Brain pericyte (primary cell): ENCODE measurements around the gene ARHGAP12.
A peak's percentile ranks its signal among the peaks of the same experiment; 100 is the strongest.
"Not testable (repeated sequence)": the region's sequence is repeated elsewhere in the genome, so short reads cannot be mapped to it uniquely, and the experiment has no call there.

Experiments used
- DNase-seq: peaks from one replicate; pipeline ENCODE4 v3.0.0-alpha.2; 2012; ENCODE audit warnings: low read depth, low spot score

ARHGAP12 gene

DNA sequence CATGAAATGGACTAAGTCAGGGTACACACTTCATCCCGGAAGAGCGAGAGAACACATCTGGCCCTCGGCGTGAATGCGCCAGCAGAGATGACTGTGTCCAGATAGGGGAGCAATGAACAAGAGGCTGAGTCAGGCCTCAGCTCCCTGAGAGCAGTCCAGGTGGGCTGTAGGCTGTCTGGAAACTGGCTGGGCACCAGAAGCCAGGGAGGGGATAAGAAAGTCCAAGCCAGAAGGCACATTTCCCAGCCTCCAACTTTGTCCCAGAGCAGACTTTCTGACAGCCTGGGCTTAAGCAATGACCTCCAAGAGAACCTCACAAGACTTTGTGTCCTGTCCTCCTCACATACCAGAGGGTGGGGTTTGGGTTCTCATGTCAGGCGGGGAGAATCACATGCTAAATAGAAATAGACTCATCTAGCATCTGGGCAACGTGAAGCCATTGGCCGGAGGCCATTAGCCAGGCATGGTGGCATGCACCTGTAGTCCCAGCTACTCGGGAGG lies 157.2 kb downstream of the ARHGAP12 start:
- DNase-seq: no peak

DNA sequence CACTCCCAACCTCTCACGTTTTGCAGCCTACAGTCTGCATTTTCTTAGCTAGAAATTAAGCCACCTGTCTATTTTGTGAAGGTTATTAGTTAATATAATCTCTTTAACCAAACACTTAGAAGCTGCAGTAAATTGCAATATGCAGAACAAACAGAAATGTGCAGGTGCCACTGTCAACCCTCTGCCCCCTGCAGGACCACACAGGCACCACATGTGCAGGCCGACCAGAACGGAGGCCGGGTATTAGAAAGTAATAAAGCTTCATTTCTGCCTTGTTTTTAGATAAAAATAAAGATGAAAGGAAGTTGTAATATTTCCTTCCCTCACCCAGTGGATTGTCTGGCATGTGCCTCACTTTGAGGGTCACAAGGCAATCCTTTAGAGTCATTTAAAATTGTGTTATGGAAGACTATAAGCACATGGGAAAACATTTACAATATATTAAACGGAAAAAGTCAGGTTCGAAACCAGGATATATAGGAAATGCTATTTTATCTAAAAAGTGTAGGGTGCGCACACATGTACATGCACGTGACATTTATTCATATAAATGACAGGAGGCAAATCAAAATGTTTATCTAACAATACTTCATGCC lies 158.2 kb downstream of the ARHGAP12 start:
- no peak for DNase-seq

DNA sequence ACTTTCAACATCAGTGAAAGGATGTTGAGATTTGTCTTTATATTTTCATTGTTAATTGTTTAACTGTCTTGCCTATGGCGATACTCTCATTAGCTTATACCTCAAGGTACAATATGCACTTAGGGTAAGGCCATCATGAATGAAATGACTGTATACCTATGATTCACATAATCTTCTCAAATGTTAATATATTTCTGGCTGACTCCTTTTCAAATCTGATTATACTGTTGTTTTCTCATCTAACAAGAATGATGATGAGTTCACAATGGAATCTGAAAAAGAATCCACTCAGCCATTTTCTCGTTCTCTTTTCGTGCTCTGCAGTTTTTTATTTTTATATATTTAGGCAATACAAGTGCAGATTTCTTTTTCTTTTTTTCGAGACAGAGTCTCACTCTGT lies 159.1 kb downstream of the ARHGAP12 start:
- no peak for DNase-seq

DNA sequence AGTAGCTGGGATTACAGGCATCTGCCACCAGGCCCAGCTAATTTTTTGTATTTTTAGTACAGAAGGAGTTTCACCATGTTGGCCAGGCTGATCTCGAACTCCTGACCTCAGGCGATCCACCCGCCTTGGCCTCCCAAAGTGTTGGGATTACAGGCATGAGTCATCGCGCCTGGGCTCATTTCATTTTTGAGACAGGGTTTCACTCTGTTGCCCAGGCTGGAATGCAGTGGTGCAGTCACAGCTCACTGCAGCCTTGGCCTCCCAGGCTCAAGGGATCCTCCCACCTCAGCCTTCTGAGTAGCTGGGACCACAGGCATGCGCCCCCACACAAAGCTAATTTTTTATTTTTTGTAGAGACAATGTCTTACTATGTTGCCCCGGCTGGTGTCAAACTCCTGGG lies 159.7 kb downstream of the ARHGAP12 start:
- DNase-seq: not testable (repeated sequence)

DNA sequence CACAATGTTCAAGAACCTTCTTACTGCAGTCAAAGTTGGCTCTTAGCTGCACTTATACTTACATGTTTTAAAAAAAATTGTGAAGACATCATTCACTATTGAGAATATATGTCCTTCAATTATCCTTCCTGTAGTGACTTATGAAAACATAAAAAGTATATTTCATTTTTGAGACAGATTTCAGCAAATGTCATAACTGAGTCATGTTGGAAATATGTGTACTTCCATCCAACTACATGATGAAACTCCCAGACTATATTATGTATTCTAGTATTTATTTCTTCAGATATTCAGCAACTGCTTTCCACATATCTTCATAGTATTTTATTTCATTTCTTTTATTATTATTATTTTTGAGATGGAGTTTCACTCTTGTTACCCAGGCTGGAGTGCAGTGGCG lies 160.2 kb downstream of the ARHGAP12 start:
- no peak for DNase-seq

DNA sequence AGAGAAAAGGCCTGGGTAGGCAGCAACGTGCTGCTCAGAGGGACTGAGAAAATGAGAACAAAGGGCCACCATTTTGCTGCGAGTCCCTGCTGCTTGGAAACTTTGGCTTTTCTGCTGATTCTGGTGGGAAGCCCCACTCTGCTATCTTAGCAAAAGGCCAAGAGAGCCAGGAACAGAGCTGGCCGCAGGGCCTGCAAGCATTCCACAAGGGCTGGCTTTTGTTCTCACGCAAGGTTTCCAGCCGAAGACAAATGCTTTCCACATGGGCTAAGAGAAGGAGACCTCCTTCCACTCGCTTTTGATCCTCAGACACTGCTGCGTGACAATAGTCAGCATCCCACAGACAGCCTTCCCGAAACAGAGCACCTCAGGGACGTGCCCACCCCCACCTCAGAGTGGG lies 163.1 kb downstream of the ARHGAP12 start:
- no peak for DNase-seq

DNA sequence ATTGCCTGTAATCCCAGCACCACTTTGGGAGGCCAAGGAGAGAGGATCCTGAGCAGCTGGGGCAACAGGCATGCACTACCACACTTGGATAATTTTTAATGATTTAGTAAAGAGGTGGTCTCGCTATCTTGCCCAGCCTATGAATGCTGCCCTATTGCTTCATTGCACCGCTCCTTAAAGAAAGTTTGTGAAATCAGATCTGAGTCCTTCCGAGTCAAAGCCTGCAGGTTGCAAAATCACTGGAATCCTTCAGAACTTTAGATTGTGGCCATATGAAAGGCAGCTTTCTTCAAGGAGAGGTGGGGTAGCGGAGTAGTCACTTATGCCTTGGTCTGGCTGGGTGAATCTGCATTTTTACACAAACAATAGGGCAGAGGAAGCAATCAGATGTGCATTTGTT lies 166.3 kb downstream of the ARHGAP12 start:
- no peak for DNase-seq

DNA sequence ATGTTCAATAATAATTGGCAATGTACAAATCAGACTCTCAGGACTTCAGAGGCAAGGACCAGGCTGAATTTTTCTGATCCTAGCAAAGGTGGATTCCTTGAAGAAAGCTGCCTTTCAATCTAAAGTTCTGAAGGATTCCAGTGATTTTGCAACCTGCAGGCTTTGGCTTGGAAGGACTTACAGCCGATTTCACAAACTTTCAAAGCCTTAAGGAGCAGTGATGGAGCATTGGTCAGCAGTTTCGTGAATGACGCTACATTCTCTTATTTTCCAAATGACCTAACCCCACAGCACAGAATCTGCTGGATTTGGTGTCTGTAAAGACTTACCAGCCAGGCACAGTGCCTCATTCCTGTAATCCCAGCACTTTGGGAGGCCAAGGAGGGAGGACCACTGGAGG lies 167.5 kb downstream of the ARHGAP12 start:
- DNase-seq: no peak

DNA sequence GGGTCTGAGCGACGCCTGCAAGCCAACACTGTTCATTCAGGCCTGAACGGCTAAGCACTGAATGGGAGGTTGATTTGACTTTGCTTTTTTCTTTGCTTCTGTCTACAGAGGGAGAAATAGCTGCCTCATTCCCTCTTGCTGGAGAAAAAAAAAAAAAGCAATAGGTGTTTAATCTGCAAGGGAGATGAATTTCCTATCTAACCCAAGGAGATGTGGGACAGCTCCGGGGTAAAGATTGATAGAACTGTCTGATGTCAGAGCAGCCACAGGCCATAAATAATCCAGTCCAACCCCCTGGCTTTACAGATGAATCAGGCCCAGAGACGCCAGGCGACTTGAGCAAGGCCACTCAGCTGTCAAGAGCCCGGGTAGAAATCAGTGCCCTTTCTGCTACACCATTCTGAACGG lies 168.0 kb downstream of the ARHGAP12 start:
- DNase-seq: no peak

DNA sequence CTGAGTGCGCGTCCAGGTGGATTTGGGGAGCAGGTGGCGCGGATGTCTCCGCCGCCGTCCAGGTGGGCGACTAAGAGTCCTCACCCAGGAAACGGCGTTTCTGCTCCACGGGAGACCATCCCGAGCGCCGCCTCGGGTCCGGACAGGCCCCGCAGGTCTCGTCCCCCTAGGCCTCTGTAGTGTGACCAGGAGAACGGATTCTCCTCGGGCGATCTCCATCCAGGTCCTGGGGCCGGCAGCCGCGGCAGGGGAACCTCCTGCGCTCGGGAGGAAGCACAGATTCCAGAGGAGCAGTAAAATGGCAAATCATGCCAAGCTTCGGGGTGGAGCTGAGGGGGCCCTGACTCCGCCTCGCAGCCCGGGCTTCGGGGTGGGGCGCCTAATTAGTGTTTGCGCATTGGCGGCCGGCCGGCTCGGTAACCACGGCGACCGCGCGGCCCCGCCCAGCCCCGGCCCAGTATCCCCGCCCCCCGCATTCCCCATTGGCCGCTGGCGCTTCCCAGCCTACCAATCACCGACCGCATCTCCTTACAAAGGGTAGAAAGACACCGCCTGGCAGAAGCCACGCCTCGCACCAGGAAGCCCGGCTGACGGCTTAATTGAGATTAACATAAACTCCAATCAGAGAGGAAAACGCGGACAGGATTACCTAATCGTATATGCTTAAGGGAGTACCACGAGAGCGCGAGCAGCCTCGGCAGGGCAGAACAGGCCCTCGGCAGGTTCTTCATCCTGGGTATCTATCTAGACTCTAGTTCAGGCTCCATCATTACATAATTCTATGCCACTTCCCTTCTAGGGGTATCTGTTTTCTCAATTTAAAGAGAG lies 168.6 kb downstream of the ARHGAP12 start:
- peak; percentile 86 for DNase-seq

DNA sequence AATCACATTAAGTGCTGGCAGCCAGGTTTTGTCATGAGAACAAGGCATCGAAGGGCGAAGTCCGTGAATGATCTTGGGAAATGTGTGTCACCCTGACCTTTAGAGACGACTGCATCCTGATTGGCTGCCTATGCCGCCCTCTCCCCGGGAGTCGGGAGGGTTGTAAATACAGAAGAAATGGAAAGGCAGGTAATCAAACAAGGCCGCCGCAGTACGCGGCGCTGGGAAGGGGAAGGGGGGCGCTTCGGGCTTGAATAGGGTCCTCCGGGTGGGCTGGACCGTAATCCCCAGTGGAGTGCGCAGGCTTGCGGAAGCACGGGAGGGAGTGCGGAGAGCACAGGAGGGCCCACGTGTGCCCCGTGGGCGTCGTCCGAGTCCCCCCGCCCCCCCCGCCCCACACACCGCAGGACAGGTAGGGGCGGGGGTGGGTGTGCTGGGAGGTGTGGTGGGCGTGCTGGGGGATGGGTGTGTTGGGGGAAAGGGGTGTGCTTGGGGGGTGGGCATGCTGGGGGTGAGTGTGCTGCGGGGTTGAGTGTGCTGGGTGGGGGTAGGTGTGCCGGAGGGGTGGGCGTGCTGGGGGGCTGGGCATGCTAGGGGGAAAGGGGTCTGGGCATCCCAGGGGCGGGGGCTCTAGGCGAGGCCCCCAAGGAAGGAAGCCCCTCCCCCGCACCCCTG lies 169.4 kb downstream of the ARHGAP12 start:
- no peak for DNase-seq

DNA sequence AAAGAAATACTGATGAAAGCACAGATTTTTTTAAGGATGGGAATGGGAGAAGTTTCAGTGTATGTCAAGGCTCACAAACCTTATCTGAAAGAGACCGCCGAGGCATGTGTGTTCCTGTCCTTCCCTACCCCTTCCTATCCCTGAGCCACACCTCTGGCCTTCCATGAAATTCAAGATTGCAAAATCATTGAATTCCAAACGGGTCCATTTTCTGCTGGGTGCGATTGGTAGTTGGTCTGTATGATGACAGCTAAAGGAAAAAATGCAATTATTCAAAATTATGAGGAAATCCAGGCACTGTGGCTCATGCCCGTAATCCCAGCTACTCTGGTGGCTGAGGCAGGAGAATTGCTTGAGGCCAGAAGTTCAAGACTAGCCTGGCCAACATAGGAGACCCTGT lies 170.1 kb downstream of the ARHGAP12 start:
- DNase-seq: no peak

DNA sequence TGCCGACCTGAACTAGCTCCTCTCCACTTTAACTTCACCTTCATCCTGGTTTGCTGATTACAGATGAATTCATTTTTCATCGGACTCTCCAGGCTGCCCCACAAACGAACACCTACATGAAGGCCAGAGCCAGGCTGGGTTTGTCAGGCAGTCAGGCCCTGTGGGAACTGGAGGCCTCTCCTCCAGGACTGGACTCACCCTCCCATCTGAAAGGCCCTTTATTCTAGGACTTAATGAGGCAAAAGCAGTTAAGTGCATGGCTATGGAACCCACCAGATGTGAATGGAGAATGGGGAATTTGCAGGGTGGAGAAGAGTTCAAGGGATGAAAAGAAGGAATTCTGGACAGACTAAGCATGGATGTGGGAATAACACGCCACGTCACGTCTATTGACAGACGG lies 170.8 kb downstream of the ARHGAP12 start:
- DNase-seq: no peak

DNA sequence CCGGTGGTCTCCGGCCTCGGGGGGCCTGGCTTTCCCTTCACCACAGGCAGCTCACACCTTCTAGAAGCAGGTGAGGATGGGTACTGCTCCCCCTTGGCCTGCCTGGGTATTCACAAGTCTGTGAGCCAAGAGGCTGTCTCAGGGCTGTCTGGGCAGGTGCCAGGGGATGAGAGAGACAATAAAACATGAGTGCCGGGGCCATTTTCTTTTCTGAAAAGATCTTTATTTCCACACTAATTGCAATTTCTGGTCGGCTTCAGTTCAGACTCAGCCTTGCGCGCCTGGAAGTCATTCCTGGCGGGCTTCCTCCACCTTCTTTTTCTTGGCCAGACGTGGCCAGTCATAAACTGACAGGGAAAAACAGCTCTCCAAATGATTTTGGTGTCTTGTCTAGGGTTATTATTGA lies 171.2 kb downstream of the ARHGAP12 start:
- DNase-seq: no peak

DNA sequence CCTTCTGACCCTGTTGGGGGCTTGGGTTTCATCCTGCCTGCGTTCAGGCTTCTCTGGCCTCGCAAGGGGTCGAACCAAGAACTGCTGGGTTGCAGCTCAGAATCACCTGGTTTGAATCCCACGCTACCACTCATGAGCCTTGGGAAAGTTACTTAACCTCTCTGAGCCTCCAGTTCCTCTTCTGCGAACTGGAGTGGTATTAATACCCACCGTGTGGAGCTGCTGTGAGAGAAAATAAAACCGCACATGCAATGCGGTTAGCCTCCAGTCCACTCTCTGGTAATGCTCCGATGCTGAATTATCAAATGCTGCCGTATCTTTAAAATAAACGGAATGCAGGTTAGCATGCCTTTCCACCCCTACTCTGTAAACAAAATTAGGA lies 171.9 kb downstream of the ARHGAP12 start:
- DNase-seq: no peak

DNA sequence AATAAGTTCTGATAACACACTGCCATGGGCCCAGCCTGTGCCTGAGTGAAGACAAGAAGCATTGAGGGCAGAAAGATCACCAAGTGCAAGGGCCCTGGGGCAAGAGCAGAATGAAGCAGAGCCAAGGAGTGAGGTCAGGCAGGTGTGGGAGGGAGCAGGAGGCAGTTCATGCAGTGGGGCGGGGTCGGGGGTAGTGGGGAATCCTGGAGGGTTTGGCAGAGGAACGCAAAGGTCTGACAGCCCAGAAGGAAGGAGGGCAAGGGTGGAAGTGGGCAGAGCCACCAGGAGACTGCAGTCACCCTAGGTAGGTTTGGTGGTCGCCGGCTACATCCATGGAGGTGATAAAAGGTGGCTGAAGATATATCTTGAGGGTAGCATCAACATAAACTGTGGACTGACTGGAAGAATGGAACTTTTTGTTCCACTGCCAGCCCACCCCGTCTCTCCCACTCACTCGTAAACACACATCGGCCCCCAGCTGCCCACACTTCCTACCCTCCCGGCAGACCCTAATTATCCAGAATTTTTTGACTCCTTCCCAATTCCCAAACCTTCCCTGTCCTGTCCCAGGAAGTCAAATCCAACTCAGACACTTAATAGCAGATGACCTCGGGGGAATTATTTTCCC lies 172.4 kb downstream of the ARHGAP12 start:
- DNase-seq: no peak
